Hematopoietic multipotent progenitor cell treated with erythropoietin and hydrocortisone succinate and interleukin-3 and kit ligand, for 17 days (in vitro differentiated cells): ENCODE measurements around the gene CTNNA3.

Experiments used
- DNase-seq: peaks from one replicate; pipeline ENCODE4 v3.0.0-alpha.2; 2015; ENCODE audit warnings: low spot score

The CTNNA3 gene

GRCh38 chr10:66218289-66218688, 1477.7 kb downstream of the CTNNA3 start:
- no peak for DNase-seq

- no peak for DNase-seq
Observed at GRCh38 chr10:66215920-66216319, 1480.1 kb downstream of the CTNNA3 start.

DNA sequence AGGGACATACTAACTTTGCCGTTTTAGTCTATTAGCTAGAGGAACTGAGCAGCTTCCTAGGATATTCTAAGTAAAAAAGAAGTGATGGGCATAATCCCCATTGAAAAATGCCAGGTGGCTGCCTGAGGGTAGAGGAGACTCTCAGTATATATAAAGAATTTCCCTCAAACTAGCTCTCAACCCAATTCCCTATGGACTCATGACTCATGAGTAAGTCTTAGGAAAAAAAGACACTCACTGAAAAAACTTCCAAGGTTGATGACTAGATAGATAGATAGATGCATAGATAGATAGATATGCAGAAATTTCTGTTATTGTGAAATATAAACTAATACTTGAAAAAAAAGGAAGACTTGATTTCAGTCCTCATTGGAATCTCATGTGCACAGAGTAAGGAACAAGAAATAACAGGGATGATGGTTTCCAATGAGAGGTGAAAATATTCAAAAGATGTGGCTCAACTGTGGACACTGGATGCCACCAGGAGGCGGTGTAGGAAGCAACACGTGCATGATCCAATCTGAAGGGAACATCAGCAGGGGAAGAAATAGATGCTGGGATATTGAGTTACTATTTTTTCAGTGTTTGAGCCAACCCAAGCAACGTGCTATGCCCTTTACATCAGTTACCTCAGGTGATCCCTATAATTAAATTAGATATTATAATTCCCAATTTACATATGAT, 1481.1 kb downstream of the CTNNA3 start:
- DNase-seq = no peak

DNA sequence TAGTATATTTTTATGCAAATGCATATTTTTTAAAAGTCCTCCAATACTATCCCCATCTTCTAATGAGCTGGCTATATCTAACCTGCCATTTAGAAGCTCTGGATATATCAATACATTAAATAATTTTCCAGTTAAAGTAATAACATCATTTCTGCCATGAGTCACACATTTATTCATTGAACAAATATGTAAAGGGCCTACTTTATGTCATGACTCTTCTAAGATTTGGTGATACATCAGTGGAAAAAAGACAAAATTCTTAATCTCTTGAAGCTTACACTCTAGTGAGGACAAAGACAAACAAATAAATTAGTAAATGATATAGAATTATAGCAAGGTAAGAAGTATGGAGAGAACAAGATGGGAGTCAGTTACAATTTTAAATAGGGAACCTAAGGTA, 1487.0 kb downstream of the CTNNA3 start:
- no peak for DNase-seq

- DNase-seq = no peak
Observed at GRCh38 chr10:66204838-66205237, 1491.2 kb downstream of the CTNNA3 start.

- no peak for DNase-seq
Observed at GRCh38 chr10:66202101-66202500, 1493.9 kb downstream of the CTNNA3 start.

GRCh38 chr10:66192162-66192831, 1503.7 kb downstream of the CTNNA3 start:
- DNase-seq = no peak

DNA sequence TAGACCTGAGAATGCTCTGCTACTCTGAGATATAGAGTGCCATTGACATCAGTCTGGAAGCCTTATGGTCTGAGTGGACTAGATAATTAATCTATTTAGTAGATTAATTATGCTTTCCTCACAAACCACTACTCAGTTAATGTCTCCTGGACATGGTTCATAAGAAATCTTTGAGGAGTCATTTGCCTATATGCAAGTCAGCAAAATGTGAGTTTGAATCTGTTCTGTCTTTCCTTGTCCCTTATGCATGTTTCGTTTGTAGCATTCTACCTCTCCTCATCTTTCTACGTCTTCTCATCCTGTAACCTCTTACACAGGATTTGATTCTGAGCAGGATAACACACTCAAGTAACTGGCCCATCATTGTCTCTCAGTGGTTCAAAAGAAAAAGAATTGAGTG, 1505.6 kb downstream of the CTNNA3 start:
- DNase-seq = no peak

GRCh38 chr10:66189271-66189670, 1506.7 kb downstream of the CTNNA3 start:
- no peak for DNase-seq

GRCh38 chr10:66187053-66187733, 1508.8 kb downstream of the CTNNA3 start:
- no peak for DNase-seq

DNA sequence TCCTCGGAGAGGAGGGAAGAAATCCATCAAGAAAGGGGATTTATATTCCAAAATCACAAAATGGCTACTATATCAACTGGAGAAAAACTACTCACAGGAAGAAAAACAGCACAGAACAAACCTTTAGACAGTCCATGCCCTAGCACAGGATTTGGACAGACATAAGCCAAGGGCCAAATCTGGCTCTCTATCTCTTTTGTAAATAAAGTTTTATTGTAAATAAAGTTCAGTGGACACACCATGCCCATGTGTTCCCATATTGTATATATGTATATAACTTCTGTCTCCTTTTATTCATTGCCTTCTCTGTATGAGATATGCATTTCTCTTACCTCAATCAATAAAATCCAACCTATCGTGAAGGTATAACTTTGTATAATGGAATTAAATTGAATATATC, 1513.0 kb downstream of the CTNNA3 start:
- no peak for DNase-seq

DNA sequence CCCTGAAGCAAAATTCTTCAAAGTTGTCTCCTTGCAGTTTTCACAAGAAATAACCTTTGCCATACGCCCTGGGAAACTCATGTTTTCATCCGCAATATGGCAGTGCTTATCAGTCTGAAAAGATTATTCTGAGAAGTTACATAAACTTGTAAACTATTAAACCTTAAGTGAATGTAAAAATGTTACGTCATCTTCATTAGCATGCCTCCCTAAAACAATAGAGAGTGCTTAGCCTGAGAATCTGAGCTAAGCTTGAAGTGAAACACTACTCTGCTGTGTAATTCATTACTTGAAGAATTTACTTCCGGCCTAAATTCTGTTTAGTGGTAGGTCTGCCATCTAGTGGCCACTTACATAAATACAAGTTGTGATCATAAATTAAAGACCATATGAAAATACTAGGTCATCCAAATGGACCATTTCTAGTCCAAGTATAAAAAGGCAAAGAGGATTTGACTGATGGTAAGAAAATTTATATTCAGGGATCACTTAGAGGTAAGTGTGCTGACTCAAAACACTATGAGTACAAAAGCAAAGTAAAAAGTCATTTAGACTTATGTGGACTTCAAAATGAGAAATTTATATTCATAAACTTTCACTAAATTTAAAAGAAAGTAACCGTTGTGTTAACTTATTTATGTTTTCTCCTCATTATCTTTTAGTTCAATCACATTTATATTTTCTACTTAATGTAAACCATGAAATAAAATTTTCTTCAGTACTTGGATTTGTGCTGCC, 1515.2 kb downstream of the CTNNA3 start:
- peak; percentile 40 for DNase-seq

- DNase-seq = no peak
Observed at GRCh38 chr10:66180021-66180420, 1516.0 kb downstream of the CTNNA3 start.

- no peak for DNase-seq
Observed at GRCh38 chr10:66176772-66177171, 1519.2 kb downstream of the CTNNA3 start.

GRCh38 chr10:66167816-66168215, 1528.2 kb downstream of the CTNNA3 start:
- DNase-seq = no peak

GRCh38 chr10:66162560-66163143, 1533.3 kb downstream of the CTNNA3 start:
- no peak for DNase-seq

GRCh38 chr10:66151346-66151745, 1544.6 kb downstream of the CTNNA3 start:
- DNase-seq = no peak

DNA sequence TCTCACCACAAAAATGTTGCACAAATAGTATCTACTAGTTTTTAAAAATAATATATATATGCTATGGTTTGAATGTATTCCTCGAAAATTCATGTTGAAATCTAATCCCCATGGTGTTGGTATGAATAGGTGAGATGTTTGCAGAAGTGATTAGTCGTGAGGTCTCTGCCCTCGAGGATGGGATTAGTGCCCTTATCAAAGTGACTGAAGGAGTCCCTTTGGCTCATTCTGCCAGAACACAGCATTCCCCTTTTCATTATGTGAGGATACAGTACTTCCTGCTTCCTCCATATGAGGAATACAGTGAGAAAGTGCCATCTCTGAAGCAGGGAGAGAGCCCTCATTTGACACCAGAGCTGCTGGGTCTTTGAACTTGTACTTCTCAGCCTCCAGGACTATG, 1547.7 kb downstream of the CTNNA3 start:
- DNase-seq = no peak

DNA sequence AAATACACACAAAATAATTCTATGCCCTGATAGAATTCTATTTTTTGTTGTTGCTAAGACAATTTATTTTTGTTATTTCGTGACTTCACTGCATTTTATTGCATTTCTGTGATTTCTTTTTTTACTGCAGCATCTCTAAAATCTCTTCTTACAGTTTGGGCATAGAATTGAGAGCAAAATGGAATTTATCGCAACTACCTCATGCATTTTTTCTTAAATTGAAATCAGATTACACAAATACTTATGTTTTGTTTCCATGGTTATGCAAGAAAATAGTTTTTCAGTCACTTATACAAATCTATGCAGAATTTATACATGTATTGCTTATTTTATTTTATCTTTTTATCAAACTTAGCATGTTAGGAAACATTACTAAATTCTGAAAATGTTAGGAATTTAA, 1552.0 kb downstream of the CTNNA3 start:
- DNase-seq = no peak

- no peak for DNase-seq
Observed at GRCh38 chr10:66102756-66103155, 1593.2 kb downstream of the CTNNA3 start.

- no peak for DNase-seq
Observed at GRCh38 chr10:66098595-66099480, 1597.2 kb downstream of the CTNNA3 start.
